ENCODE measurements around the gene CASP10.

DNA sequence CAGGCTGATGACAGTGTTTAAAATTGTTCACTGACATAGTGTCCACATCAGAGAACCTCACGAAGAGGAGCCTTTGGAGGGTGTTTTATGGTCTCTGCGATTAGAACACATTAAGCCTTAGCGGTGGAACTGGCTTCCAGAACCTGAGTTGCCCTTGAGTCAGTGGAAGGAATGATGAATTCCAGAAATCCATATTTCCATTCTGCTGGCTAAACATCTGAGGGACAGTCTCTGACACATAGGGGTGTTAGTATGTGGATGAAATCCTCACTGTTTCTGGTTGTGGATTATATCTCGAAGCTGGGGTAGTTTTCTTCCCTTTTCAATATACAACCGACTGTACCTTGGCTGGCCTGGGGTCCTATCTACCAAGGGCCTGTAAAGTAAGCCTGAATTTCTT, 4.0 kb downstream of the CASP10 start:
- TF ChIP-seq POLR2A (IDR thresholded peaks at IDR 0.05) (no peak), CTCF (IDR thresholded peaks at IDR 0.05) (no peak)
